Measurements from ENCODE around the gene MYH9. TPM values are rescaled to one million over a fixed set of nuclear protein-coding genes. Genes with fewer than 3 reads are reported as not detected.

The MYH9 gene
- total RNA-seq, 1 experiment from 2014 or later = 117 TPM

DNA sequence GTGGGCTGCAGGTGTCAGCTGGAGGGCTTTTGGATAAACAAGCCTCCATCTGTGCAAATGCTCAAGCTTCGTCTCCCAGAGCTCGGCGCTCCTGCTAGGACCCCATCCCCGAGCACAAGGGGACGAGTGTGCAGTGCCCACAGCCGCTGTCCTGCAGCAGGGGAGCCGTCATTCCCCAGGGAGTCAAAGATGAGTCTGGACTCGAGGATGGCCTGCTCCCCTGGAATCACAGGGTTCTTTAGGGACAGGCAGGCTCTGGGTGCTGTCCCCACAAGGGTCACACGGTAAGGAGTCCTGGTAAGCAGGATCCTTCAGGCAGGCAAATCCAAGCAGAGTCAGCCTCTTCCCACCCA lies 84.7 kb downstream of the MYH9 start:
- no peak for DNase-seq
- H3K4me3 ChIP-seq (ENCODE audit: insufficient read depth, low read depth, low read length) = no peak overlapping the region
- H3K27me3 ChIP-seq (ENCODE audit: control insufficient read depth, insufficient read depth, low read length) = no peaks in the 10 kb centered on the region
- peaks cover 73% of the 10 kb centered on the region for H3K36me3 ChIP-seq (replicated peaks; ENCODE audit: control insufficient read depth, insufficient read depth, low read length)

DNA sequence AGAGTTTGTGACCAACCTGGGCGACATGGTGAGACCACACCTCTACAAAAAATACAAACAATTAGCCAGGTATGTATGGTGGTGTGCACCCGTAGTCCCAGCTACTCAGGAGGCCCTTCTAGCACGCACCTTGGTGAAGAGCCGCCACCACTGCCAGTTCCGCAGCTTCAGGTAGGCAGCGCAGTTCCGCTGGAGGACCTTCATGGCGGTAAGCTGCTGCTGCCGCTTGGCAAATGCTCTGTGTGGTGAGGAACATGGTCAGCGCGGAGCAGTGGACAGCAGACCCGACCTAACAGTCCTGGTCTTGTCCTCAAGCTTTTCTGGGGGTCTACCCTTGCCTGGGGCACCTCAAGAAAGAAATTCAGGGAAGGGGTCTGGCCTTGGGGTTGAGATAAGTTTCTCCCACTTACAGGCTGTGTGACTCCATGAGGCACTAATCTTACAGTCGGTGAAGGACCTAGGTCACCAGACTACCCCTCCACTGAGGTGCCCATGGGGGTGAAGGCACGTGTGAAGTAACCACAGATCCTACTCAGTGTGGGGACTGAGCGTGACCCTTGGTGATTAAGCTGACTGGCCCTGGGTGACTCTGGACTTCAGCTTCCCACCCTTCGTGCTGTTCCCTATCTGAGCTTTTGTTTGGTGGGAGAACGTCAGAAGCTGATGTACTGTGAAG lies 85.2 kb downstream of the MYH9 start:
- no peaks in the 10 kb centered on the region for H3K27me3 ChIP-seq (ENCODE audit: control insufficient read depth, insufficient read depth, low read length)
- peaks cover 75% of the 10 kb centered on the region for H3K36me3 ChIP-seq (replicated peaks; ENCODE audit: control insufficient read depth, insufficient read depth, low read length)
- H3K4me3 ChIP-seq (ENCODE audit: insufficient read depth, low read depth, low read length) = no peak overlapping the region
- DNase-seq = no peak

DNA sequence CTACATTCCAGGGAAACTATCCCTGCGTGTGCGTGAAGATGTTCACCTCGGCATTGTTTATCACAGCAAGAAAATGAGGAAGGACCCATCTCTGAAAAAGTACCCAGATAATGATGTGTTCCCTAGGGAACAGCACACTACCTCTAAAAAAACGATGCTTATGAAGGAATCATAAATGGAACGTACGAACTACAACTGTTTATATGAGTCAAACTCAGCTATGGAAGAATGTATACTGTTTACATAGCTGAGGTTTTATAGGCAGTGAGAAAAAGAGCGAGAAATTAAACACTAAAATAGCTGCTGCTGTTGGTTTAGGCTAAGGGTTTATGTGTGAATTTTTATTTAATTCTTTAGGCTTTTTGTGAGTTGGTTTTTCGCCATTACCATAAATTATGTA lies 85.9 kb downstream of the MYH9 start:
- Histone ChIP-seq H3K4me3 (ENCODE audit: insufficient read depth, low read depth, low read length) (no peak overlapping the region), H3K27me3 (ENCODE audit: control insufficient read depth, insufficient read depth, low read length) (no peaks in the 10 kb centered on the region), H3K36me3 (replicated peaks; ENCODE audit: control insufficient read depth, insufficient read depth, low read length) (peaks cover 78% of the 10 kb centered on the region)
- no peak for DNase-seq

- no peaks in the 10 kb centered on the region for H3K27me3 ChIP-seq (ENCODE audit: control insufficient read depth, insufficient read depth, low read length)
- peaks cover 80% of the 10 kb centered on the region for H3K36me3 ChIP-seq (replicated peaks; ENCODE audit: control insufficient read depth, insufficient read depth, low read length)
- DNase-seq = peak; percentile 96
- H3K4me3 ChIP-seq (ENCODE audit: insufficient read depth, low read depth, low read length) = no peak overlapping the region
Observed at GRCh38 chr22:36301384-36301828, 86.4 kb downstream of the MYH9 start.

- DNase-seq = no peak
- Histone ChIP-seq H3K36me3 (replicated peaks; ENCODE audit: control insufficient read depth, insufficient read depth, low read length) (peaks cover 76% of the 10 kb centered on the region), H3K27me3 (ENCODE audit: control insufficient read depth, insufficient read depth, low read length) (no peaks in the 10 kb centered on the region), H3K4me3 (ENCODE audit: insufficient read depth, low read depth, low read length) (no peak overlapping the region)
Observed at GRCh38 chr22:36300396-36301212, 87.2 kb downstream of the MYH9 start.

DNA sequence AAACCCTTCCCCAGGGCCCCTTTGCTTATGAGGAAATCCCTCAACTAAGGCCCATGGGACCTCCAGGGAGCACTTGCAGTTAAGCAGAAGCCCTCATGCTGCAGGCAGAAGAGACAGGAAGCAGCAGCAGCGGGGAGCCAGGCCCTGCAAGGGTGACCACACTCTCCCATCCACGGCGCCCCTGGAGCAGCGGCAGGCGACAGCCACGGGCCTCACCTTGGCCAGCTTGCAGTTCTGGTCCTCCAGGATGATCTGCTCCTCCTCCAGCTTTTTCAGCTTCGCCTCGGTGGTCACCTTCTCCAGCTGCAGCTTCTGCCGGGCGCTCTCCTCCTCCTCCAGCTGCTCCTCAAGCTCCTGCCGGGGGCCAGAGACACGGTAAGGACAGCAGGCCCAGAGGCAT lies 87.9 kb downstream of the MYH9 start:
- DNase-seq = no peak
- H3K36me3 ChIP-seq (replicated peaks; ENCODE audit: control insufficient read depth, insufficient read depth, low read length) = peaks cover 76% of the 10 kb centered on the region
- H3K4me3 ChIP-seq (ENCODE audit: insufficient read depth, low read depth, low read length) = no peak overlapping the region
- H3K27me3 ChIP-seq (ENCODE audit: control insufficient read depth, insufficient read depth, low read length) = no peaks in the 10 kb centered on the region

DNA sequence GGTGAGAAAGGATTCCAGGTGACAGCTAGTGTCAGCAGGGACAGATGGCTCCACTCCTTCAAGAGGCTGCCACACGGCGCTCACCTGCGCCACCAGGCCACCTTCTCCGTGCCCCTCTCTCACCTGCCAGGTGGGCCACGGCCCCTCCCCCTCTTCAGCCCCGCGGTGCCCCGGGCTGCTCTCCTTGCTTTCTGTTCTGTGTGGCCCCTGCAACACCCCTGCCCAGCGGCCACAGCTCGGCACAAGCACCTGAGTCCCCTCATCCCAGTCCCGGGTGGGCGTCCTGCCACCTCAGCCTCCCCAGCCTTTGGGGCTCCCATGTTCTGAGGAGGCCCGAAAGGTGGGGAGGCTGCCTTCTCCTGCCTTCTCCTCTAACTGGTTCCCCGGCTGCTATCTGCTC lies 88.5 kb downstream of the MYH9 start:
- DNase-seq = no peak
- no peak overlapping the region for H3K4me3 ChIP-seq (ENCODE audit: insufficient read depth, low read depth, low read length)
- no peaks in the 10 kb centered on the region for H3K27me3 ChIP-seq (ENCODE audit: control insufficient read depth, insufficient read depth, low read length)
- H3K36me3 ChIP-seq (replicated peaks; ENCODE audit: control insufficient read depth, insufficient read depth, low read length) = peaks cover 77% of the 10 kb centered on the region

DNA sequence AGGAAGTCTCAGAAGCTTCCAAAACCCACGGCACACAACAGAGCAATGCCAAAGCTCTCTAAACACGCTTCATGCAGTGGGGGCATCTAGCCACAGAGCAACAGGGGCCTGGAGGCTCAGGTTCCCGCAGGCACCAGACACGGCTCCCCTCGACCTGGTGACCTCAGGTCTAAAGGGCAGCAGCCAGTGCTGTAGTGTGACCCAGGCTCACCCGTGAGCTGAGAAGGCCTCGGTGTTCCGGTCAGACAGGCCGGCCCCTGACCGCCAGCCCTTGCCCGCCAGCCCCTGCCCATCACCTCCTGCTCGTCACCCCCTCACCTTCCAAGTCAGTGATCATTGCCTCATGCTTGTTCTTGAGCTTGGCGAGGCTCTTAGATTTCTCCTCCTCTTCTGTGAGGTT lies 89.2 kb downstream of the MYH9 start:
- H3K36me3 ChIP-seq (replicated peaks; ENCODE audit: control insufficient read depth, insufficient read depth, low read length) = peaks cover 80% of the 10 kb centered on the region
- no peaks in the 10 kb centered on the region for H3K27me3 ChIP-seq (ENCODE audit: control insufficient read depth, insufficient read depth, low read length)
- no peak overlapping the region for H3K4me3 ChIP-seq (ENCODE audit: insufficient read depth, low read depth, low read length)
- DNase-seq = no peak

- Histone ChIP-seq H3K4me3 (ENCODE audit: insufficient read depth, low read depth, low read length) (no peak overlapping the region), H3K36me3 (replicated peaks; ENCODE audit: control insufficient read depth, insufficient read depth, low read length) (peaks cover 83% of the 10 kb centered on the region), H3K27me3 (ENCODE audit: control insufficient read depth, insufficient read depth, low read length) (no peaks in the 10 kb centered on the region)
- no peak for DNase-seq
Observed at GRCh38 chr22:36298118-36298517, 89.6 kb downstream of the MYH9 start.

- no peak for DNase-seq
- peaks cover 83% of the 10 kb centered on the region for H3K36me3 ChIP-seq (replicated peaks; ENCODE audit: control insufficient read depth, insufficient read depth, low read length)
- H3K4me3 ChIP-seq (ENCODE audit: insufficient read depth, low read depth, low read length) = no peak overlapping the region
- H3K27me3 ChIP-seq (ENCODE audit: control insufficient read depth, insufficient read depth, low read length) = no peaks in the 10 kb centered on the region
Observed at GRCh38 chr22:36297568-36297967, 90.2 kb downstream of the MYH9 start.

GRCh38 chr22:36296690-36297089 lies 91.1 kb downstream of the MYH9 start:
- Histone ChIP-seq H3K36me3 (replicated peaks; ENCODE audit: control insufficient read depth, insufficient read depth, low read length) (peaks cover 88% of the 10 kb centered on the region), H3K27me3 (ENCODE audit: control insufficient read depth, insufficient read depth, low read length) (no peaks in the 10 kb centered on the region), H3K4me3 (ENCODE audit: insufficient read depth, low read depth, low read length) (no peak overlapping the region)
- no peak for DNase-seq

DNA sequence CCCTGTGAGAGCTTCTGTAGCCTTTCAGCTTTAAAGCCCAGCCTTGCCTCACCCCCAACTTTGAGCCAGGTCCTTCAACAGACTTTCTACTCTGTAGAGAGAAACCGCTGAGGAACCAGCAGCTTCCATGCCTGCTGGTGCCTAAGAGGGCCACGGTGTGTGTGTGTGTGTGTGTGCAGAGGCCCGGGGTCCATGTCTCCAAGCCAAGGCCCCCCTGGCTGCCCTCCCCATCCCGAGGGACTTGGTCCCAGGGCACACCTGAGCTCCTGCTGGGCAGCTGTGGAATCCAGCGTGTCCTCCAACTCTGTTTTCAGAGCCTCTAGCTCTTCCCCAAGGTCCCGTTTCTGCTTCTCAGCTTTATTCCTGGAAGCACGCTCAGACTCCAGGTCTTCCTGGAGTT lies 92.5 kb downstream of the MYH9 start:
- H3K36me3 ChIP-seq (replicated peaks; ENCODE audit: control insufficient read depth, insufficient read depth, low read length) = peaks cover 79% of the 10 kb centered on the region
- no peak overlapping the region for H3K4me3 ChIP-seq (ENCODE audit: insufficient read depth, low read depth, low read length)
- DNase-seq = no peak
- no peaks in the 10 kb centered on the region for H3K27me3 ChIP-seq (ENCODE audit: control insufficient read depth, insufficient read depth, low read length)

GRCh38 chr22:36294801-36295200 lies 93.0 kb downstream of the MYH9 start:
- no peak for DNase-seq
- Histone ChIP-seq H3K36me3 (replicated peaks; ENCODE audit: control insufficient read depth, insufficient read depth, low read length) (peaks cover 76% of the 10 kb centered on the region), H3K4me3 (ENCODE audit: insufficient read depth, low read depth, low read length) (no peak overlapping the region), H3K27me3 (ENCODE audit: control insufficient read depth, insufficient read depth, low read length) (no peaks in the 10 kb centered on the region)

DNA sequence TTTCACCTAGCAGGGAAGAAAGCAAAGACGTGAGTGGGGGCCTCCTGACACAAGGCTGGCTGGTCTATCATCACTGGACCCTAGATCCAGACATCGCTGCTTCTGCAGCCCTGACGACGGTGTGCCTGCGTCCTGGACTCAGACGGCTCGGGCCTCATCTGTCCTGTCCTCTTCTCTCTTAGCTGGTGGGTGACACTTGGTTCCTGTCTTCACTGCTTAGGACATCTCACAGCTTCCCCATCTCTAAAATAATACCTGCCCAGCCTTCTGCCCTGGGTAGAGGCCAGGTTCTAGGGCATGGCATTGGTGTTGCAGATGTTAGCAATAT lies 93.5 kb downstream of the MYH9 start:
- peaks cover 77% of the 10 kb centered on the region for H3K36me3 ChIP-seq (replicated peaks; ENCODE audit: control insufficient read depth, insufficient read depth, low read length)
- DNase-seq = no peak
- no peak overlapping the region for H3K4me3 ChIP-seq (ENCODE audit: insufficient read depth, low read depth, low read length)
- H3K27me3 ChIP-seq (ENCODE audit: control insufficient read depth, insufficient read depth, low read length) = no peaks in the 10 kb centered on the region

DNA sequence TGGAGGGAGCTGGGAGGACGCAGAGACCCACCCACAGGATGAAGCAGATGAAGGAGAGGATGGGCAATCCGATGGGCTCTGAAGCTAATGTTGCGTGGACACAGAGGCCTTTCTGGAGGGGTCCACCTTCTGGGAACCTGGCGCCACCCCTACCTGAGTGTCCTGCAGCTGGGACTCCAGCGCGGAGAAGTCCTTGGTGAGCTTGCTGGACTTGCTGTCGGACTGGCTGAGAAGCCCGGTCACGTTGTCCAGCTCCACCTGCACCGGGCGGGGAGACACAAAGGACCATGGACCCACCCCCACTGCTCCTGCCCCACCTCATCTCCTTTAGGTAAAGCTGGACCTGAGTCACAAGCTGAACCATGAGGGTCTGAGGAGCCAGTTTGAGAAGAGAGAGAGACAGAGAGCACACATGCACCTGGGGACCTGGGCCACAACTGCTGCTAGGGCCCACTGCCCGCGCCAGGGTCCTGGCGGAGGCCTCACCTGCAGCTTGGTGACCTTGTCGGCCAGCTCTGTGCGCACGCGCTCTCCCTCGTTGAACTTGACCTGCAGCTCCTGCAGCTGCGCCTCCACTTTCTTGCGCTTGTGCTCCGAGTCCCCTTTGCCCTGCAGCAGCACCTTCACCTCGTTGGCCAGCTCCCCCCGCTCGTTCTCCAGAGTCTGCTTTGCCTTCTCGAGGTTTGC lies 94.0 kb downstream of the MYH9 start:
- Histone ChIP-seq H3K36me3 (replicated peaks; ENCODE audit: control insufficient read depth, insufficient read depth, low read length) (peaks cover 74% of the 10 kb centered on the region), H3K4me3 (ENCODE audit: insufficient read depth, low read depth, low read length) (no peak overlapping the region), H3K27me3 (ENCODE audit: control insufficient read depth, insufficient read depth, low read length) (no peaks in the 10 kb centered on the region)
- DNase-seq = peak; percentile 39
